GM23248 (cell line): ENCODE measurements around the gene GMPR.

Experiments used
- EZH2 ChIP-seq: fragments of 200-600 bp; sonication (generic); IDR thresholded peaks from 2 replicates; pipeline ENCODE4 v1.6.1; 2018; ENCODE audit warnings: antibody characterized with exemption, mild to moderate bottlenecking; ENCODE audit not compliant: insufficient read depth, poor library complexity, severe bottlenecking
- EZH2phosphoT487 ChIP-seq: fragments of 200-600 bp; sonication (generic); IDR thresholded peaks from 2 replicates; pipeline ENCODE4 v1.6.1; 2018; ENCODE audit warnings: antibody characterized with exemption, moderate library complexity, mild to moderate bottlenecking, low read depth; ENCODE audit not compliant: insufficient read depth

- TF ChIP-seq EZH2phosphoT487: no peak
- TF ChIP-seq EZH2: no peak
Measured at GRCh38 chr6:16335176-16335575, 96.8 kb downstream of the GMPR start.
